Forelimb muscle (tissue), 1 donor: ENCODE results near the gene CCND1. TPM values are rescaled to one million over a fixed set of nuclear protein-coding genes. Genes with fewer than 3 reads are reported as not detected.

Source experiments
- DNase-seq: peaks from one replicate; pipeline ENCODE4 v3.0.0-alpha.2; 2013; ENCODE audit warnings: low read depth
- polyA plus RNA-seq: library from polyadenylated mRNA; unstranded; fragments of 120-200 nt; gene quantifications from one replicate; pipeline ENCODE4 v1.2.1, GENCODE V29; 2013; ENCODE audit not compliant: insufficient read length

The CCND1 gene
- polyA plus RNA-seq = 72.4 TPM

- no peak for DNase-seq
These were observed at the start of gene CCND1 for GRCh38 chr11:69640995-69641581. Gene CCND1 (plus strand): TSS chr11:69641156. CDS start chr11:69641314, 158 bp downstream.

- DNase-seq = no peak
These were observed 47.8 kb upstream of the CCND1 start for GRCh38 chr11:69592986-69593650.

- no peak for DNase-seq
These were observed 47.1 kb upstream of the CCND1 start for GRCh38 chr11:69593851-69594250.

- no peak for DNase-seq
These were observed 46.5 kb upstream of the CCND1 start for GRCh38 chr11:69594481-69594880.

- DNase-seq = no peak
These were observed 44.9 kb upstream of the CCND1 start for GRCh38 chr11:69595805-69596665.

- no peak for DNase-seq
These were observed 42.8 kb upstream of the CCND1 start for GRCh38 chr11:69598147-69598546.

- DNase-seq = no peak
These were observed 41.5 kb upstream of the CCND1 start for GRCh38 chr11:69599502-69599901.

GRCh38 chr11:69600001-69600400, 41.0 kb upstream of the CCND1 start:
- DNase-seq = no peak

GRCh38 chr11:69601011-69601975, 39.7 kb upstream of the CCND1 start:
- DNase-seq = no peak

GRCh38 chr11:69603111-69603836, 37.7 kb upstream of the CCND1 start:
- no peak for DNase-seq

GRCh38 chr11:69604055-69604454, 36.9 kb upstream of the CCND1 start:
- DNase-seq = no peak

- no peak for DNase-seq
These were observed 35.0 kb upstream of the CCND1 start for GRCh38 chr11:69605737-69606526.

- DNase-seq = no peak
These were observed 31.6 kb upstream of the CCND1 start for GRCh38 chr11:69609351-69609750.

GRCh38 chr11:69611548-69612526, 29.1 kb upstream of the CCND1 start:
- no peak for DNase-seq

- DNase-seq = no peak
These were observed 27.4 kb upstream of the CCND1 start for GRCh38 chr11:69613594-69613993.

GRCh38 chr11:69614085-69614484, 26.9 kb upstream of the CCND1 start:
- no peak for DNase-seq

- DNase-seq = no peak
These were observed 25.2 kb upstream of the CCND1 start for GRCh38 chr11:69615545-69616278.

- no peak for DNase-seq
These were observed 23.7 kb upstream of the CCND1 start for GRCh38 chr11:69617220-69617619.
